Measurements from ENCODE around the gene LIN52.

The LIN52 gene

DNA sequence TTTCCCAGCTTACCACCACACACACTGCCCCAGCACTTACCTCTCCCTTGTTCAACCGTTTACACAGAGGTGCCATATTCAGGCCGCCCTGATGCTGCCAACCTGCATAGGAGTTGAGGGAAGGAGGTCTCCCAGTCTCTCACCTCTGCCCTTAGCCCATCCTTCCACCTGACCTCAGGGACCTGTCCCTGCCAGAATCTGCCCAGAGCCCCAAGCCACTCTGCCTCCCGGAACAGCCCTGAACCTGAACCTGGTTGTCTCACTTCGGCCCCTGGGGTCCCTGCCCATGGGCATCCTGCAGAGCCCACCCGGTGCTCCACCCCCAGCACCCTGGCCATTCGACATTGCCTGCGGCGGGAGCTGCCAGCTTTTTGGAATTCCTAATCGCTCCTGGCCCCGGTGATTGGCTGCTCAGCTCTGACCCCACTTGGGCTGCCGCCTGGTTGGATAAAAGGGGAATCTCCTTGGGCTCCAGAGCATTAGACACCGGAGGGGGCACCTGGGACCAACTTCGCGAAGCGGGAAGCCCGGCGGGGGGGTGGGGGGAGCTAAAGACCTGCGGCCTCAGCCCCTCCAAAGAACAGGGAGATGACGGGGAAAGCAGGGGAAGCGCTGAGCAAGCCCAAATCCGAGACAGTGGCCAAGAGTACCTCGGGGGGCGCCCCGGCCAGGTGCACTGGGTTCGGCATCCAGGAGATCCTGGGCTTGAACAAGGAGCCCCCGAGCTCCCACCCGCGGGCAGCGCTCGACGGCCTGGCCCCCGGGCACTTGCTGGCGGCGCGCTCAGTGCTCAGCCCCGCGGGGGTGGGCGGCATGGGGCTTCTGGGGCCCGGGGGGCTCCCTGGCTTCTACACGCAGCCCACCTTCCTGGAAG is 154.5 kb downstream of the LIN52 start, which contains the start of gene VSX2:
VSX2 (plus strand) TSS at position 476 of the 874 bp plus-strand sequence; CDS start at position 589, 113 bp downstream.
- DNase-seq: no peak

GRCh38 chr14:74239848-74240793 is 155.4 kb downstream of the LIN52 start:
- DNase-seq: no peak

DNA sequence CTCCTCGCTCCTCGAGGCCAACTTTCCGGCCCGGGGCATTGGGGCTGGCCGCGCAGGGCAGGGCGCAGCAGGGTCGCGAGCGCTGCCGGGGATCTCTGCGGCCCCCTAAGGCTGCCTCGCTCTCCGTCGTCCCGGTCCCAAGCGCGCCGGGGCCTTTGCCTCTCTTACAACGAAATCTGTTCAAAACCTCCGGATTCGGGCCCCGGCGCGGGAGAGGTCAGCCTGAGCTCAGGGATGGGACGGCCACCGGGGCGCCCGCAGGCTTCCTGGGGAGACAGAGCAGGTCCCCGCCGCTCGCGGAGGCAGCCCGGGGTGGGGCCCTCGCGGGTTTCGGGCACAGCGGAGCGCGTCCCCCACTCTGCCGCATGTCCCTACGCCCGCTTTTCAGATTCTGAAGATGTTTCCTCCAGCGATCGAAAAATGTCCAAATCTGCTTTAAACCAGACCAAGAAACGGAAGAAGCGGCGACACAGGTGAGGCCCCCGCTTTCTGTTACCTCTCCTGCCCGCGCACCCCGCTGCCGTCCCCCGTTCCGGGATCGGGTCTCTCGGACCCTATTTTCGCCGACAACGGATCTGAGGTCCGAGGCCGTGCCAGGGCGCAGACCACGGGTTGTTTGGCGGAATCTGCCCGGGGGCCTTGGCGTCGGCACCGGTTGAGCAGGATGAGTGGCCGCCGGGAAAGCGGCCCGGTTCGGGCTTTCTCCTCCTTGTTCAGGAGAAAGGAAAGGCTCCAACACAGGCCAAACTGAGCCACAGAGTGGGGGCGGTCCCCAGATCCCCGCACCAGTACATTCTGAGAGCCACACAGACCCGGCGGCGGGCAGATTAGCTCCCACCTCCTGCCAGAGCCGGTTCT is 156.3 kb downstream of the LIN52 start:
- no peak for DNase-seq

DNA sequence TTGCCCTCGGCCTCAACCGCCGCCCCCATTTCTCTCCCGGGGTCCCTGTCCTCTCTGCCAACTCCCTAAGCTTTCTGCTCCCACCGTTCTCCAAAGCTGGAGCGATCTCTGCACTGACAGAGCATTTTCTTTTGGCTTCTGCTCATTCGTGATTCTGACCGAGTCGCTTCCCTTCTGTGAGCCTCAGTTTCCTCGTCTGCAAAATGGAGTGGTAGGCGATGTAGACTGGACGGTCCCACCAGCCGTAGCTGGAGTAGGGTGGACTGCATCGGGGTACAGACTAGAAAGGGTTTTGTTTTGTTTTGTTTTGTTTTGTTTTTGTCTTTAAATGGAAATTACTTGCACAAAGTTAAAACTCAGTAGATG is 156.9 kb downstream of the LIN52 start:
- DNase-seq: no peak

DNA sequence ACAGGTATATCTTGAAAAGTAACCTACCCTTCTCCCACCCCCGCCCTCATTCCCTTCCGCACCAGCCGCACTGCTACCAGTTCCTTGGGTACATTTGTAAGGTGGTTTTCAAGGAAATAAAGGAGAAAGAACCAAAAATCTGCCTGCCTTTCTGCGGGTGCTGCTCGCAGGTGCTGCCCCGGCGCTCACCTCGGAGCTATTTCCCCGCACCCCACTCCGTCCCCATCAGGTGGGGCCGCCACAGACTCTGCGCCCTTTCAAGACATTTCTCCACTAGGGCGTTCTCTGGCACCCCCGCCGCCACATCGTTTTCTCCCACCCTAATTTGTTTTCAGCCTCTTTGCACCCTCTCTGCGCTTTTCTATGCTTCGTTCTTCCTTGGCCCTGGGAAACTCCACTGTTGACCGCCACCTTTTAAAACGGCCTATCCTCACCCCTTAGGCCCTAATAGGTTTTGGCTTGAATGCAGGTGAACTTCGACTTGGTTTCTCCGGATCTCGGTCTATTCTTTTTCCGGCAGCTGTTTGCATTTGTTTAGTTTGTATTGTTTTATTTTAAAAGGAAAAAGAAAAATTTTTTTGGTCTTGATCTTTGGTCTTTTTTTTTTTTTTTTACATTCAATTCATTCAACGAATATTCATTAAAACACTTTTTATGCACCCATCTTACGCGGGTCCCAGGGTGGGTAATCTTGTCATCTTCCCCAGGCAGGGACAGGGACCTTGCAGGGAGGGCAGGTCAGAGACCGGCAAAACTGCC is 157.4 kb downstream of the LIN52 start:
- no peak for DNase-seq

DNA sequence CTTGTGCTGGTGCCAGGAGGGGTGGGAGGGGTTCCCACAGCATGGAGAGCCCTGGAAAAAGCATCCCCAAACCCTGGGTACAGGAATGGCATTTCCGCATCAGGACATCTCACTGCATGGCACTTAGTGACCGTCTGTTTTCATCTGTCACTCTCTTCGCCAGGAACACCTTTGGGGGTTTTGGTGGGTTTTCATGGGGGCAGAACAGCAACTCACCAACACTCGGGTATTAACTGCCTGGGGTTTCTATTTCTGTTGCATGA is 158.0 kb downstream of the LIN52 start:
- no peak for DNase-seq

- no peak for DNase-seq
These were observed 158.3 kb downstream of the LIN52 start for GRCh38 chr14:74243051-74243450.

DNA sequence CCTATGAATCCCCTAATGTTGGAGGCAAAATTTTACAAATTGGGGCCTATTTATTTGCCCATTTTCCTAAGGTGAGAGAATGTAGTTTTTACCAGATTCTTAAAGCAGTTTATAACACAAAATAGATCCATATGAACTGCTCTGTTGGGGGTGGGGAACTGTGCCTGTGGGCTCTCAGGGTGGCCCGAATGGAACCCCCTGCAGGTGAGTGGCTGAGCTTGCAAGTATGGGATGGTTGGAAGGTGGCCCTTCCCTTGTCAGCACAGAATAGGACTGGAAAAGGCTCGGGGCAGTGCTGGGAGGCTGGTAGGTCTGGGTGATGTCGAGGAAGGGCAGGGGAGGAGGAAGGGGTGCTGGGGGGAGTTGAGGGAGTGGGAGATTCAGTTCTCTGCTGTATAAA is 159.4 kb downstream of the LIN52 start:
- no peak for DNase-seq

GRCh38 chr14:74245292-74245691 is 160.5 kb downstream of the LIN52 start:
- peak; percentile 24 for DNase-seq

GRCh38 chr14:74246542-74246941 is 161.8 kb downstream of the LIN52 start:
- no peak for DNase-seq

GRCh38 chr14:74248017-74248416 is 163.3 kb downstream of the LIN52 start:
- DNase-seq: no peak

- DNase-seq: peak; percentile 24
These were observed 164.9 kb downstream of the LIN52 start for GRCh38 chr14:74249433-74250375.

All from NCI-H146 (cell line).